Tibial artery (tissue), 4 donors: ENCODE measurements around the gene RPTOR.

Experiments used
- DNase-seq, 2 donors: peaks; one replicate each; pipeline ENCODE4 v3.0.0-alpha.2; 2019
- H3K27ac ChIP-seq, 2 donors: fragments of 200-600 bp; sonication (generic) in 1 of 2; 1 replicate in 1 of 2; 2 replicates in 1 of 2; pipeline ENCODE4 v1.5.1; 2018 to 2019; ENCODE audit warnings: mild to moderate bottlenecking in 1 of 2
- H3K27me3 ChIP-seq, 2 donors: fragments of 200-600 bp; sonication (generic) in 1 of 2; one replicate each; pipeline versions ENCODE4 v1.5.1 to v1.6.0; 2016 to 2019
- H3K36me3 ChIP-seq, 3 donors: fragments of 200-600 bp; sonication (generic) in 2 of 3; one replicate each; pipeline ENCODE4 v1.5.1; 2016 to 2019; ENCODE audit warnings: mild to moderate bottlenecking in 2 of 3
- H3K4me1 ChIP-seq, 4 donors: fragments of 200-600 bp; sonication (generic) in 2 of 4; 1 replicate in 3 of 4; 2 replicates in 1 of 4; pipeline ENCODE4 v1.5.1; 2016 to 2019
- H3K4me3 ChIP-seq, 2 donors: fragments of 200-600 bp; sonication (generic) in 1 of 2; 1 replicate in 1 of 2; 2 replicates in 1 of 2; pipeline ENCODE4 v1.5.1; 2018 to 2019; ENCODE audit warnings: mild to moderate bottlenecking in 2 of 2
- H3K9me3 ChIP-seq, 3 donors: fragments of 200-600 bp; sonication (generic) in 1 of 3; one replicate each; pipeline ENCODE4 v1.5.1; 2016 to 2019
- CTCF ChIP-seq, 2 experiments: fragments of 200-600 bp in 1 of 2; fragments of 450-650 bp in 1 of 2; IDR thresholded peaks; one replicate each; pipeline ENCODE4 v1.5.1; 2017 to 2019; ENCODE audit warnings: antibody characterized with exemption in 2 of 2, mild to moderate bottlenecking in 1 of 2, moderate library complexity in 1 of 2
- intact Hi-C: fragments of 100-400 bp; cut with DNase I; formaldehyde crosslinking; loops from one replicate; pipeline ENCODE4 v1.15.0; 2023; ENCODE audit warnings: low total_unique reads

The RPTOR gene

GRCh38 chr17:80919331-80920311, 375.0 kb downstream of the RPTOR start:
- DNase-seq, result peak in 1 of 2 donors; percentile 69
- Histone ChIP-seq H3K27ac (peak overlapping the region; percentile 63 to 86), H3K4me3 (no peak overlapping the region), H3K36me3 (peaks cover under 1 to 56% (median 32%) of the 10 kb centered on the region in 3 donors), H3K4me1 (peaks cover 0 to 51% (median 42%) of the 10 kb centered on the region in 4 donors), H3K27me3 (no peaks in the 10 kb centered on the region), H3K9me3 (no peaks in the 10 kb centered on the region)
- intact Hi-C loops, result no loop called here
- TF ChIP-seq CTCF (IDR thresholded peaks at IDR 0.05), result no peak

GRCh38 chr17:80920441-80920840, 375.8 kb downstream of the RPTOR start:
- peak in 1 of 2 donors; percentile 86 for DNase-seq
- intact Hi-C loops, result no loop called here
- H3K36me3 ChIP-seq, result peaks cover 8 to 60% (median 35%) of the 10 kb centered on the region in 3 donors
- TF ChIP-seq CTCF (IDR thresholded peaks at IDR 0.05), result no peak
- no peak overlapping the region for H3K4me3 ChIP-seq
- H3K27ac ChIP-seq, result peak overlapping the region; percentile 63 to 86
- H3K27me3 ChIP-seq, result no peaks in the 10 kb centered on the region
- peaks cover 0 to 51% (median 42%) of the 10 kb centered on the region in 4 donors for H3K4me1 ChIP-seq
- H3K9me3 ChIP-seq, result no peaks in the 10 kb centered on the region

DNA sequence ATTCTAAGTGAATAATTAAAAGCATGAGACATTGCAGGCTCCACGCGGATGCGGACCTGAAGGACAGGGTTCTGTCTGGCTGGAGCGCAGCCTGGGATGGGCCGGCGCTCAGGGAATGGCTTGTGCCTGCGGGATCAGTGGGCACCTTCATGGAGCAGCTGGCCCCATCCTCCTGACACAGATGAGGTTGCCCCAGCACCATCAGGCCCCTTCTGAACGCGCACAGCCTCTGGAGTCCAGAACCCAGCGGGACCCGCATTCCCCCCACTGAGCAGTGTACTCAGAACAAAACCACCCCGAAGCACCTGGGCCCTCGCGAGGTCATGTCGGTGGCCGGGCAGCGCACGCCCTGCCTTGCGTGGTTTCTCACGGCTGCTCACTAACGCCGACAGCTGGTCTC, 376.5 kb downstream of the RPTOR start:
- TF ChIP-seq CTCF (IDR thresholded peaks at IDR 0.05), result no peak
- Histone ChIP-seq H3K36me3 (peaks cover 11 to 66% (median 41%) of the 10 kb centered on the region in 3 donors), H3K27ac (peak overlapping the region; percentile 63 to 86), H3K4me1 (peaks cover 0 to 56% (median 42%) of the 10 kb centered on the region in 4 donors), H3K27me3 (no peaks in the 10 kb centered on the region), H3K9me3 (no peaks in the 10 kb centered on the region), H3K4me3 (no peak overlapping the region)
- intact Hi-C loops, result no loop called here
- DNase-seq, result peak in 1 of 2 donors; percentile 43

- peak overlapping the region; percentile 63 to 86 for H3K27ac ChIP-seq
- H3K4me1 ChIP-seq, result peaks cover 0 to 64% (median 44%) of the 10 kb centered on the region in 4 donors
- peak in 1 of 2 donors; percentile 62 for DNase-seq
- peaks cover 11 to 68% (median 39%) of the 10 kb centered on the region in 3 donors for H3K36me3 ChIP-seq
- TF ChIP-seq CTCF (IDR thresholded peaks at IDR 0.05), result no peak
- intact Hi-C loops, result no loop called here
- H3K9me3 ChIP-seq, result no peaks in the 10 kb centered on the region
- H3K27me3 ChIP-seq, result no peaks in the 10 kb centered on the region
- no peak overlapping the region for H3K4me3 ChIP-seq
Observed at GRCh38 chr17:80921741-80922579, 377.3 kb downstream of the RPTOR start.

- H3K4me1 ChIP-seq, result peaks cover 0 to 63% (median 44%) of the 10 kb centered on the region in 4 donors
- H3K27ac ChIP-seq, result peak overlapping the region; percentile 63 to 86
- DNase-seq, result no peak
- H3K36me3 ChIP-seq, result peaks cover 11 to 68% (median 39%) of the 10 kb centered on the region in 3 donors
- TF ChIP-seq CTCF (IDR thresholded peaks at IDR 0.05), result no peak
- intact Hi-C loops, result no loop called here
- no peaks in the 10 kb centered on the region for H3K27me3 ChIP-seq
- no peak overlapping the region for H3K4me3 ChIP-seq
- H3K9me3 ChIP-seq, result no peaks in the 10 kb centered on the region
Observed at GRCh38 chr17:80922580-80923160, 378.0 kb downstream of the RPTOR start.
